Dendritic cell treated with granulocyte-macrophage colony-stimulating factor and Interleukin-4, amounts not matched to agents 40 ng/mL and 50 ng/mL, for 4 days (primary cell): Measurements from ENCODE around the gene ZNF90.
"Not testable (repeated sequence)": the region's sequence is repeated elsewhere in the genome, so short reads cannot be mapped to it uniquely, and the experiment has no call there.

ENCODE experiments used
- H3K27ac Mint-ChIP-seq: one replicate; pipeline ENCODE4 v1.8.0; 2022; ENCODE audit warnings: mild to moderate bottlenecking, mixed read lengths
- H3K27me3 Mint-ChIP-seq: one replicate; pipeline ENCODE4 v1.8.0; 2022; ENCODE audit warnings: mild to moderate bottlenecking, mixed read lengths
- H3K36me3 Mint-ChIP-seq: one replicate; pipeline ENCODE4 v1.8.0; 2022; ENCODE audit warnings: low read depth, mixed read lengths
- H3K4me1 Mint-ChIP-seq: one replicate; pipeline ENCODE4 v1.8.0; 2022; ENCODE audit warnings: low read depth, mixed read lengths
- H3K4me3 Mint-ChIP-seq: one replicate; pipeline ENCODE4 v1.8.0; 2022; ENCODE audit warnings: mild to moderate bottlenecking, moderate library complexity, mixed read lengths
- H3K9me3 Mint-ChIP-seq: one replicate; pipeline ENCODE4 v1.8.0; 2022; ENCODE audit warnings: mixed read lengths
- intact Hi-C: fragments of 100-400 bp; cut with micrococcal nuclease; formaldehyde crosslinking; loops from one replicate; pipeline ENCODE4 v1.15.0; 2022

Gene ZNF90

DNA sequence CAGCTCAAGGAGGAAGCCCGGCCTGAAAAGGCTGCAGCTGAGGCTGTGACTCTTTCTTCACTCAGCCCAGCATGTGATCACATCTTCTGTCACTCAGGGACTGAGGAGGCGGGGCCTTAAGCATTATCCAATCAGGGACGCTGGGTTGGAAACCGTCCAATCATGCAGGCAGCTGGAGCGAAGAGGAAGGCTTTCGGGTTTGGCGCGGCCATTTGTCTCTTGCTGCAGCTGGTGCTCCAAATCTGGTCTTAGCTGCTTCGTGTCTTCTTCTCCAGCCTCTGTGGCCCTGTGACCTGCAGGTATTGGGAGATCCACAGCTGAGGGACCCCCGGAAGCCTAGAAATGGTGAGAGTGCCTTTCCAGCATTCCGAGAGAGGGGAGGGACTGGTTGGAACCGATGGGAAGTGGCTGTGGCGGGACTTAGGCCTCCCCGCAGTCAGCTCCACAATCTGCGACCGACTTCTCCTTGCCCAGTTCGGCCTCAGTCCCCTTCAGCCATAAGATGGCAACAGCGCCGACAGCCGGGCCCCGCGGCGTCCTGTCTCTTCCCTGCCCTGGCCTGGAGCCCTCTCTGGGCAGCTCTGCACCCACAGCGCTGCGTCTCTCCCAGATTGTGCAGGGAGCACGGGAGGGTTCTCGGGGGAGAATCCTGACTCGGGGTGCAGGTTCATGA lies at the start of gene ZNF90:
Gene ZNF90, plus strand, starts transcription at position 210 of the 673 bp plus-strand sequence. Its CDS starts 133 bp downstream, at position 343.
- H3K4me1 Mint-ChIP-seq: peaks cover 17% of the 10 kb centered on the region
- H3K4me3 Mint-ChIP-seq: peak within 1 kb of the TSS; percentile 81
- peaks cover 37% of the 10 kb centered on the region for H3K36me3 Mint-ChIP-seq
- H3K9me3 Mint-ChIP-seq: peaks cover 72% of the 10 kb centered on the region
- peak within 1 kb of the TSS; percentile 68 for H3K27ac Mint-ChIP-seq
- no peaks in the 10 kb centered on the region for H3K27me3 Mint-ChIP-seq
- intact Hi-C loops: no loop called here

DNA sequence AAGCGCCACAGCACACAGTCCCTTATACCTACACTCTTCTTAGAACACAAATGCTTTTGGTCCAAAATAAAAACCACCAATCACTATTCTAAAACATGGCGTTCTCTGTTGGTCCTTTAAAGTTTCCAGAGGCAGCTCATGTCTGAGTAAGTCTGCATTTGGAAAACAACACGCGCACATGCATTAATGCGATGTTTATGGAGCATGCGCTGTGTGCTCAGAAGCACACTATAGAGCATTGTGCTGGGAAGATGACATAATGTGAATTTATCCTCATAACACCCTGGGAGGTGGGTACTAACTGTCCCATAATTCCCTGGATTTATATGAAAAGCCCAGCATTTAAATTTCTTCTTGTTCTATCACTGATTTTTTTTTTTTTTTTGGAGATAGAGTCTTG lies 49.2 kb upstream of the ZNF90 start:
- intact Hi-C loops: no loop called here
- Mint-ChIP-seq H3K27ac (no peak overlapping the region), H3K27me3 (no peaks in the 10 kb centered on the region), H3K4me3 (no peak overlapping the region), H3K36me3 (peaks cover 14% of the 10 kb centered on the region), H3K9me3 (peaks cover 73% of the 10 kb centered on the region), H3K4me1 (no peaks in the 10 kb centered on the region)

DNA sequence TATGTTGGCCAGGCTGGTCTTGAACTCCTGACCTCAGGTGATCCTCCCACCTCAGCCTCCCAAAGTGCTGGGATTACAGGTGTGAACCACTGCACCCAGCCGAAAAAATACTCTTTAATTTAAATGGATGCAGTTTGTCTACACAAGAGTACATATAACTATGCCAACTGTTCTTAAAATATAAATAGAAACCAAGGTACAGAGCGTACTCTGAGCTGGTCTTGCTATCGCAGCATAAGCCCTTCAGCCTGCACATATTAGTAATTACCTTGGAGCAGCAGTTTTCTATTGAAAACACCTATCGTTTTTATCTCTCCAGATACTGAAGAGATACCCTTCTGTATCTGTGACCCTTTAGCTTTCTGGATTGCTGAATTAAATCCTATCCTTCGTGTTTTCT lies 41.9 kb upstream of the ZNF90 start:
- Mint-ChIP-seq H3K27ac (no peak overlapping the region), H3K27me3 (no peaks in the 10 kb centered on the region), H3K36me3 (peaks cover under 1% of the 10 kb centered on the region), H3K4me1 (no peaks in the 10 kb centered on the region), H3K4me3 (no peak overlapping the region), H3K9me3 (peaks cover 42% of the 10 kb centered on the region)
- intact Hi-C loops: no loop called here

DNA sequence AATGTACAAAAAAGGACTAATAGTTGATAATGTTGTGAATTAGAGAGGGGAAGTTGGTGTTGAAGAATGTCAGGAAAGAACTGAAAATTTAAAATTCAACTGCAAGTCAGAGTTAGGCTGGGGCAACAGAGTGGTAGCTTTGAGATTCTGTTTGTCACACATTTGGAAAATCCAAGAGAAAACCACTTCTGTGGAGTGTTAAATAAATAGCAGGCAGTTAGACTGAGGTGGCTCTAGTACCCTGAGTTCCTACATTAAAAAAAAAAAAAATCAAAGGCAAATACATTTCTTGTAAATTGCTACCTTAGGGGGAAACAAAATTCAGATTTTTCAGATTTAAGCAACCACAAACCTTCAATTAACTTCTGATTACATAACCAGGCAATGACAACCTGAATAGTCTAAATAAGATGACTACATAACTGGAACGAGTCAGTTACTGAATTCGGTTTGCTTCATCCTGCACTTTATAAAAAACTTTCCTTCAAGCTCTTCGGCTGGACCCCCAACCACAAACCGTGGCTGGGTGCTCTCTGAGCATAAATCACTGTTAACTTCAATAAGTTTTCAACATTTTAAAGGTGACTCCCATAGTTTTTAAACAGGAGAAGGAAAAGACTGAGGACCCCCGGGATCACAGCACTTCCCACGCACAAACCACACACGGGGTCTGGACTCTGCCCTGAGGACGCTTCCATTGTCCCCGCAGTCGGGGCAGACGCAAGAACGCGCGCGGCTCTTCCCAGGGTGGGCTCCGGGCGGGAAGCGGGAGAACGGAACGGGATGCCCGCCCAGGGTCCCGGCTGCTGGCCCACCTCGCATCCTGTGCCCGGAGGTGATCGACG lies 39.2 kb upstream of the ZNF90 start:
- peak overlapping the region; percentile 74 for H3K27ac Mint-ChIP-seq
- H3K4me3 Mint-ChIP-seq: peak overlapping the region; percentile 83
- H3K4me1 Mint-ChIP-seq: no peaks in the 10 kb centered on the region
- no peaks in the 10 kb centered on the region for H3K27me3 Mint-ChIP-seq
- peaks cover 30% of the 10 kb centered on the region for H3K9me3 Mint-ChIP-seq
- no peaks in the 10 kb centered on the region for H3K36me3 Mint-ChIP-seq
- intact Hi-C loops: no loop called here

DNA sequence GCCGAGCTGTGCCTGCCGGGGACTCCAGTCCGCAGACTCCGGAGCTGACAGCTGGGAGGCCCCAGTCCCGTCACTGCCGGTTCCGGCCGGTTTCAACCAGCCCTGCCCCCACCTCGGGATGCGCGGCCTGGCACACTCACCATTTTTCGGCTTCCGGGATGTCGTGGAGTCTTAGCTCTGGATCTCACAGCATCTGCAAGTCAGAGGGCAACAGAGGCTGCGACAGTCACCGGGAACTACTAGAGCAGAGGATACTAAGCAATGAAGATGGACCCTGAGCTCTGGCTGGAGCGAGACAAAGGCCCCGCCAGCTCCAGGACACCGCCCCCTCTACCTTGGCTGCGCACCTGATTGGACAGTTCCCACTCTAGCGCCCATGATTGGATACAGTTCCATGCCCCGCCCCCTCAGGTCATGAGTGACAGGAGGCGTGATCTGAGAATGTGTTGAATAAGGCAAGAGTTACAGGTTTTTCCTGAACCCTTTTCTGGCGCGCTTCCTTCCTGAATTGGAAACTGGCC lies 38.5 kb upstream of the ZNF90 start, which contains the start of gene ZNF682:
Gene ZNF682, minus strand, starts transcription at position 303 of the 521 bp plus-strand sequence. Its CDS starts 160 bp downstream, at position 143.
- Mint-ChIP-seq H3K4me3 (peak within 1 kb of the TSS; percentile 83), H3K27me3 (no peaks in the 10 kb centered on the region), H3K9me3 (peaks cover 30% of the 10 kb centered on the region), H3K4me1 (no peaks in the 10 kb centered on the region), H3K36me3 (no peaks in the 10 kb centered on the region), H3K27ac (peak within 1 kb of the TSS; percentile 74)
- intact Hi-C loops: no loop called here

DNA sequence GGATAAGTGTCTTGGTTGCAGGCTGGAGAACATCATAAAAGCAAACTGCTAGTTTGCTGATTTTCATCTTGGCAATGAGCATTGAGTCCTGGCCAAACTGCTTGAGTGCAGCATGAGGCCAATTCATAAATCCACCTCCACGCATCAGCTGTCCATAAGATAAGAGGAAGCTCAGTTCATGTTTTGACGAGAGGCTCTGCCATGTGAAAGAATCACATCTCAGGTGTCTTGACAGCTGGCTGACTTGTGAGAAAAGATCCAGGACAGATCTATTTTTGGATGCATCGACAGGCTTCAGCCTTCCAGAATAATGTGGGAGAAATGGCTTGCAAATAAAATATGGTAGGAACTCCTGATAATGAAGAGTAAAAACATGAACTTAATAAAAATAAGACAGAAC lies 33.1 kb upstream of the ZNF90 start:
- H3K27ac Mint-ChIP-seq: no peak overlapping the region
- intact Hi-C loops: no loop called here

DNA sequence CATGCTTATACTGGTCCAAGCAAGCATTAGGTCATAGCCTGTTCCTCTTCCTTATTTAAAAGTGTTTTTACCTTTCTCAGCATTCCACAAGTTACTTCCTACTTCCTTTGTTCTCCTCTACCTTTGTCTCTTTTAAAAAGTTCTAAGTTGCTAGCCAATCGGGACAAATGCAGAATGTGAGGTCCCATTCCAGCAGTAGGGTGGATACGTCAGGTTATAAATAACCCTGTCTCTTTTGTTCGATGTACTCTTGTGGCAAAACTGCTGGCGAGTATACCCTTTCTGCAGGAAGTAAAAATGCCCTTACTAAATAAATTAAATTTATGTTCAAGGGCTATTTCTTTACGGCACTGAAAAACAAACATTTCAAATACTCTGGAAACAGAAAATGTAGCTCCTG lies 32.1 kb upstream of the ZNF90 start:
- H3K27ac Mint-ChIP-seq, H3K27me3 Mint-ChIP-seq, H3K36me3 Mint-ChIP-seq, intact Hi-C loops, H3K4me1 Mint-ChIP-seq, H3K4me3 Mint-ChIP-seq: not testable (repeated sequence)
- H3K9me3 Mint-ChIP-seq: peaks cover 68% of the 10 kb centered on the region

More for the DNA sequence above, 33.1 kb upstream of the ZNF90 start:
- Mint-ChIP-seq H3K9me3 (peaks cover 64% of the 10 kb centered on the region), H3K27me3 (no peaks in the 10 kb centered on the region), H3K4me1 (no peaks in the 10 kb centered on the region), H3K4me3 (no peak overlapping the region), H3K36me3 (no peaks in the 10 kb centered on the region)

DNA sequence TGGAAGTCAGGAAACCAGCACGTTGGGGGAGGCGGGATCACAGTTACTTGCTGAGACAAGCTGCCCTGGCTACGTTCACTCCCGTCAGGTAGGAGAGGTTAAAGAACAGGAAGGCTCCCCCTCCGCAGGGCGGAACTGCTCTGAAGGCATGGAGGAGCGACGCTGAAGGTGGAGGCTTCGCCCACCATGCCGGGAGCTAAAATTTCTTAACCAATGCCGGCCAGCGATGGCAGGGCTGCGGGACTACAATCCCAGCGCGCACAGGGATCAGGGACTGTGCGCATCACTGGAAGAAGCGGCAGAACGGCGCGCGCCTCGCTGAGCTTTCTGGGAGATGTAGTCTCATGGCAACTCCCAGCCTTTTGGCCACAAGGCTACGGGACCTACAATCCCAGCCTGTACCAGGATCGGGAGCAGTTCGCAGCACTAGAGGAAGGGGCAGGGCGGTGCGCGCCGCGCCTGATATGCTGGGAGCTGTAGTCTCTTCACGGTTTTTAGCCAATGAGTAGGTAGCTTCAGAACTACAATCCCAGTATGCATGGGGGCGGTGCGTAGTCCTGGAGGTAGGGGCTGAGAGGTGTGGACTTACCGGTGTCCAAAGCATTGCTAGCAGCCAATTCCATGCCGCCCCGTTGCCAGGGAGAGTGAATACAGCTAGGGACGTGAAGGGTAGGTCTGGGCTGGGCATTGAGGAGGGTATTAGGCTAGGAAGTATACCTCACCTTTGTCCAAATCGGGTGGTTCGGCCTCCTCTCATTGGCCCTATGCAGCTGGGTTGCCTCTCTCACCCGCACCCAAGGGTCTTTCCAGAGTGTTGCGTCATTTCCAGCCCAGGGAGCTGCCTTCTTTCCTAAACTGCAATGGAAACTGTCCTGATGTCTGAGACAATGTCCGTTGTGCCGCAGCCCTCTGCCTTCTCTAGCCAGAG lies 25.7 kb upstream of the ZNF90 start:
- intact Hi-C loops: no loop called here
- Mint-ChIP-seq H3K9me3 (peaks cover 39% of the 10 kb centered on the region), H3K27me3 (peaks cover 2% of the 10 kb centered on the region)

DNA sequence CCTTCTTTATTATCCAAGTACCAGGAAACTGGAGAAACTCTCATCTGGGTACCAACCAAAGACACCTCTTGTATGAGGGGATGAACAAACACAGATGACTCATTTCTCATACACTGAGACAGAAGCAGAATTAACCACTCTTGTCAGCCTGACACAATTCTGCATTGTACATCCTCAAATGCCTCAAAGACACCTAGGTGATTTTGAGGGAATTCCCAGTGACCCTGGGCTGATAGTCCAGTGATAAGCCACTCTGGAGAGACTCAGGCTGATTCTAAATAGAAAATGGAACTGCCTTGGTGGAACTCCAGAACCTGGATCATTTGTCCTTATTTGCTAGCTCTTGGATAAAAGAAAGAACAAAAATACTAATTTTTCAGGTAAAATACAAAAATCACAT lies 19.1 kb upstream of the ZNF90 start:
- H3K4me3 Mint-ChIP-seq, intact Hi-C loops, H3K27ac Mint-ChIP-seq: not testable (repeated sequence)

More for the DNA sequence above, 25.7 kb upstream of the ZNF90 start:
- Mint-ChIP-seq H3K36me3 (peaks cover 5% of the 10 kb centered on the region), H3K4me1 (peaks cover 14% of the 10 kb centered on the region), H3K4me3 (peak overlapping the region; percentile 90), H3K27ac (peak overlapping the region; percentile 61)

DNA sequence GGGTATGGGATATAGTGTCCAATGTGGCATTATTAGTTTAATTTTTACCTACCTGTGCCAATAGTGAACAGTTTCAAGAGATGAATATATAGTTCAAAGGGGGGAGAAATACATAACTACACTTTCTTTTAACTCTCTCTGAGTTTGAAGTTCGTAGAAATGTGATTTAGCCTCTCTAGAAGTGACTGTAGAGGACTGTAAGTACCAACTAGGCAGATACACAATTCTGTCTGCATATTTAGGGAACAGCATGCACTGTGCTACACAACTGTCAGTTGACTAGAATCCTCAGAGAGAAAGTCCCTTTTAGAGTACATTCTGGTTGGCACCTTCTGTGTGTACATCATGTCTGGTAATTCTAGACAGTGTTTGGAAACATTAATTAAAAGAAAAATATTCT lies 17.5 kb upstream of the ZNF90 start:
- no peaks in the 10 kb centered on the region for H3K4me1 Mint-ChIP-seq
- H3K9me3 Mint-ChIP-seq: peaks cover 35% of the 10 kb centered on the region
- no peak overlapping the region for H3K27ac Mint-ChIP-seq
- H3K36me3 Mint-ChIP-seq: no peaks in the 10 kb centered on the region
- H3K4me3 Mint-ChIP-seq: no peak overlapping the region
- intact Hi-C loops: no loop called here
- H3K27me3 Mint-ChIP-seq: no peaks in the 10 kb centered on the region

More for the DNA sequence above, 19.1 kb upstream of the ZNF90 start:
- not testable (repeated sequence) for H3K36me3 Mint-ChIP-seq, H3K27me3 Mint-ChIP-seq, H3K4me1 Mint-ChIP-seq
- peaks cover 28% of the 10 kb centered on the region for H3K9me3 Mint-ChIP-seq

DNA sequence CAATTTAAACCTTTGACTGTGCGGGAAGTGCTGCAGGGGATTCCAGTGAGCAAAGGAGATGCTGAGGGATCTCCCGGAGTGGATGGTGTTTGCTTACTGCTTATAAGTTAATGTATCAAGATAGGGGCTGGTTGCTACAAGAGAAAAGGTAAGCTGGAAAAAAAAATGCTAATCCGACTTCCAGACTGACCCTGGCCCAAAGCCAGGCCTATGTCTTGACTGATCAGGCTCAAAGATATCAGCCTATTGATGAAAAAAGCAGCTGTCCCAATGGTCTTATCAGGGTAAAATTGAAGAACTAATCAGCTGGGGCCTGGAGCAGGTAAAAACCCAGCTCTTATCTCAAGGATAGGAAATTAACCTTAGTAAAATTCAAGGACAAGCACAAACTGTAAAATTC lies 10.9 kb upstream of the ZNF90 start:
- H3K4me1 Mint-ChIP-seq: no peaks in the 10 kb centered on the region
- no peak overlapping the region for H3K27ac Mint-ChIP-seq
- no peak overlapping the region for H3K4me3 Mint-ChIP-seq
- no peaks in the 10 kb centered on the region for H3K27me3 Mint-ChIP-seq
- intact Hi-C loops: no loop called here
- no peaks in the 10 kb centered on the region for H3K36me3 Mint-ChIP-seq
- H3K9me3 Mint-ChIP-seq: peaks cover 77% of the 10 kb centered on the region

DNA sequence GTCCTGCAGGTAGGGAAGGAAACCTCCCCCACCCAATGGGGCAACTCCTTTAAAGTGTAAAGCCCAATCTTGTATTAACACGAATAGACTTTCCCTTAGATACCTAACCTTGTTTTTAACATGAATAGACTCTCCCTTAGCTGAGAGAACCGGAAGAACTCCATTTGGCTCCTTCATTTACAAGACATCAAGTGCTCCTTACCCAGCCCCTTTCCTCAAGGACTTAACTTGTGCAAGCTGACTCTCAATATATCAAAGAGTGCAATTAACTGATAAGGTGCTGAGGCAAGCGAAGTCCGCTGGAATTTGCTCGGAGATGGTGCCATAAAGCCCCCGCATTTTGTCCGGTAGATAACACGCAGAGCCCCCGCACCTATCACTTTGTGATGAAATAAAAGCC lies 9.9 kb upstream of the ZNF90 start:
- Mint-ChIP-seq H3K27ac (no peak overlapping the region), H3K4me1 (no peaks in the 10 kb centered on the region), H3K27me3 (no peaks in the 10 kb centered on the region), H3K9me3 (peaks cover 78% of the 10 kb centered on the region), H3K4me3 (no peak overlapping the region), H3K36me3 (no peaks in the 10 kb centered on the region)
- intact Hi-C loops: no loop called here

DNA sequence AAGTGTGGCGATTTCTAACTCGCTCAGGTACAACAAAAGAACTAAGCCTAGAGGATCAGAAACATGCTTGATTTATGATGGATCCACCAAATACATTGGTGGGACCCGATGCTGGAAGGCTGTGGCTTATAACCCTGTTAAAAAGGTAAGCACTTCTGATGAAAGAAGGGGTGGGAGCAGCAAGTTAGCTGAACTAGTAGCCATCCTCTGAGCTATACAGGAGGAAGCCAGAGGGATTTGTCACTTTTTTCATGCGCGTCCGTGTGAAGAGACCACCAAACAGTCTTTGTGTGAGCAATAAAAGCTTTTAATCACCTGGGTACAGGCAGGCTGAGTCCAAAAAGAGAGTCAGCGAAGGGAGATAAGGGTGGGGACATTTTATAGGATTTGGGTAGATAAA lies 9.2 kb upstream of the ZNF90 start:
- H3K4me3 Mint-ChIP-seq, H3K4me1 Mint-ChIP-seq, intact Hi-C loops, H3K27ac Mint-ChIP-seq, H3K27me3 Mint-ChIP-seq, H3K36me3 Mint-ChIP-seq: not testable (repeated sequence)
- H3K9me3 Mint-ChIP-seq: peaks cover 84% of the 10 kb centered on the region
